Fibroblast of gingiva (primary cell): ENCODE data around the gene IVD.

Source experiments
- DNase-seq: peaks from one replicate; pipeline ENCODE4 v3.0.0-alpha.2; 2011; ENCODE audit warnings: low read depth

The IVD gene

DNA sequence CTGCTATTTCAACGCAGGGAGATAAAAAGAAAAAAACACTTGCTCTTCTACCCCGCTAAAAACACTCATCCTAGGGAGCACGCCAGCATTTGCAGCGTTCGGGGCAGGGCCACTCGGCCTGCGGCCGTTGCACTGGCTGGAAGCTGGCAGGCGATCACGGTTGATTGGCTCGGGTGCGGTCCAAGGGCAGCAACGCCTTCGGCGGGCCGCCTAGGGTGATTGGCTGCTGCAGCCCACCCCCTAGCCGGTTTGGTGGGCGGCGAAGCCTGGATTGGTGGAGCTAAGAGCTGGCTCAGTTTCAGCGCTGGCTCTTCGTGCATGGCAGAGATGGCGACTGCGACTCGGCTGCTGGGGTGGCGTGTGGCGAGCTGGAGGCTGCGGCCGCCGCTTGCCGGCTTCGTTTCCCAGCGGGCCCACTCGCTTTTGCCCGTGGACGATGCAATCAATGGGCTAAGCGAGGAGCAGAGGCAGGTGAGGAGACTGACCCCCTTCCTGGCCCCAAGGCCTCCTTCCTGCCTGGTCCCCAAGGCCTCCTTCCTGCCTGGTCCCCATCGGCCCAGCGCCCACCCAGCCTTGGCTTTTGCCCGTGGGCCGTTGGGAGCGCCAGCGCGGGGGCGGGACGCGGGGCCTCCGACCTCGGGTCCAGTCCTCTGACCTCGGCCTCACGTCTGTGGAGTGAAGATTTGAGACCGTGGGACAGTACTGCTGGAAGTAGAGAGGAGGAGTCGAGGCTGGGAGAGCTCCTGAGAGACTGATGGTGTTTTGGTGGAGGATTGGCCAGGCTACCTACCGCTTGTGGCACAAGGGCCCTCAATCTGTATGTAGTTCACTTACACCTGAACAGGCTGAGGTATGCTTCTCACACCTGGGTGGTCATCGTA, at the start of gene IVD:
TSS of gene IVD (plus strand) at position 295 of the 881 bp plus-strand sequence. CDS start at position 328, 33 bp downstream.
- peak; percentile 96 for DNase-seq

DNA sequence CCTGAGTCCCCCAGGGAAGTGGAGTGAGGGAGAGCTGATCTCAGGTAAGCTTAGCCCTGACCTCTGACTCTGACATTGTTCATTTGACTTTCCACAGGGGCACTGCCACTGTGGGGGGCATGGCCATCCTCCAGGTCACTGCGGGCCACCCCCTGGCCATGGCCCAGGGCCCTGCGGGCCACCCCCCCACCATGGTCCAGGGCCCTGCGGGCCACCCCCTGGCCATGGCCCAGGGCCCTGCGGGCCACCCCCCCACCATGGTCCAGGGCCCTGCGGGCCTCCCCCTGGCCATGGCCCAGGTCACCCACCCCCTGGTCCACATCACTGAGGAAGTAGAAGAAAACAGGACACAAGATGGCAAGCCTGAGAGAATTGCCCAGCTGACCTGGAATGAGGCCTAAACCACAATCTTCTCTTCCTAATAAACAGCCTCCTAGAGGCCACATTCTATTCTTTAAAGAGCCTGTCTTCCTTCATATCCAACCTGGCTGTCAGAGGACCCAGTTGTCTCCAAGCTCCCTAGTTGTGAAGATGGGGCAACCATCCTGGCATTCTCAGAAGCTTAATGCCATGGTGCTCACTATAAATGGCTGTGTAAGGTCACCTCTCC, 49.5 kb upstream of the IVD start:
- DNase-seq: no peak

- DNase-seq: no peak
These were observed 48.3 kb upstream of the IVD start for GRCh38 chr15:40357246-40357645.

GRCh38 chr15:40357723-40358470, 47.7 kb upstream of the IVD start, which contains the start of gene DISP2:
TSS of gene DISP2 (plus strand) at chr15:40358219. CDS start at chr15:40358322, 103 bp downstream.
- peak; percentile 64 for DNase-seq

DNA sequence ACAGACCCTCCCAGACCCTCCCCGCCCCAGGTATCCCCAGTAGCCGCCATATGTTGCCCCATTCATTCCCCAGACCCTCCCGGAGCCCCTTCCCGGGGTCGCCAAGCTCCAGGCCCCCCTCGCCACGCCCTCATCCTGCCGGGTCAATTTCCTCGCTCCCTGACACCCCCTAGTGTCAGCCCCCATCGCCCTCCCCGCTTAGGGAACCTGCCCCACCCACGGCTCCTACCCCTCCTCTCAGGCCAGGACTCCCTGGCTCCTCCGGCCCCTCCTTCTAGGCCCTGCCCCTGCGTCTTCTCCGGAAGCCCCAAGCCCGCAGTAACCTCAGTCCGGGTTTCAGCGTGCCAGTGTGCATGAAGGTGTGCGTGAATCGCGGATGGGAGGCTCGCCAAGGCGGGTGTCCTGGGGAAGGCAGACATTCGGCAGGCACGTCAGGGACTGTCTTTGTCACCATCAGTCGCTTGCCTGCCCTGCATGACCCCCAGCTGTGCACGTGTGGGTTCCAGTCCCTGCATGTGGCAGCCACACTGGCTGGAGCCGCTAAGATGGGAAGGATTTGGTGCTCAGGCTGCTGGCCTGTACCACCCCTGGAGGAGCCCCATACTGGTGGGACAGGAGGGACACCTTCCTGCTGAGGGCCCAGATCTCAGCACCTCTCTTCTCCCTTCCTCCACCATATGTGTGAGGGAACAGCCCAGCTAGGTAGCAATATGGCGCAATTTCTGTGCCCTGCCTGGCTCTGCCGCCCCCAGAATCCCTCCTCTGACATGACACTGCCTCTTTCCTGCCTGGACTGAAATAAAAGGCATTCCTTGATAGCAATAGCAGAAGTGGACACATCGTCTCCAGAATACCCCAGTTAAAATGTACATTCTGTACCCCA, 46.9 kb upstream of the IVD start:
- no peak for DNase-seq

DNA sequence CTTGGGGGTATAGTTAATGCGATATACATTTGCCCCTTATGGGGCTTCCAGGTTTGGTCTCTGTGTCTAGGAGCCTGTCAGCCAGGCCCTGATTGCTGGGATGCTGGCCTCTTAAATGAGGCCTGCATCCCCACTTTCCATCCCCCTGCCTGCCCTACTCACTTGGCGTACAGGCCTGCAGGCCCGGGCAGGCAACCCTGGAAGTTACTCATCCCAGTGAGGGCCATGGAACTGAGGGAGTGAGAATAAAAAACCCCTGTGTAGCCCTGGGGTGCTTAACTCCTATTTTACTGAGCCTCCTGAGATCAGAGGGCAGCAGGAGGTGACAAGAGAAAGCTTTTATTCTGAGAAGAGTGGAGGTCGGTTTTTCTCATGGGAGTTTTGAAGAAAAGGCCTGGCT, 45.6 kb upstream of the IVD start:
- no peak for DNase-seq

GRCh38 chr15:40361640-40362039, 44.0 kb upstream of the IVD start:
- no peak for DNase-seq

DNA sequence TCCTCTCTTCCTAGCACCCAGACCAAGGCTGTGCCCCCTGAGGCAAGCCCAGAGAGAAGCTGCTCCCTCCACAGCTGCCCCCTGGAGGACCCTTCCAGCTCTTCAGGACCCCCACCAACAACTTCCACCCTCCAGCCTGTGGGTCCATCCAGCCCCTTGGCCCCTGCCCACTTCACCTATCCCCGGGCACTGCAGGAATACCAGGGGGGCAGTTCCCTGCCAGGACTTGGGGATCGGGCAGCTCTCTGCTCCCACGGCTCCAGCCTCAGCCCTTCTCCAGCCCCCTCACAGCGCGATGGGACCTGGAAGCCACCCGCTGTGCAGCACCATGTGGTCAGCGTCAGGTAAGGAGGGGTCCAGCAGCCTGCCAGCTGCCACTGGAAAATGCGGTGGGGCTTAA, 42.0 kb upstream of the IVD start:
- DNase-seq: no peak

- DNase-seq: no peak
These were observed 41.3 kb upstream of the IVD start for GRCh38 chr15:40364251-40364650.

DNA sequence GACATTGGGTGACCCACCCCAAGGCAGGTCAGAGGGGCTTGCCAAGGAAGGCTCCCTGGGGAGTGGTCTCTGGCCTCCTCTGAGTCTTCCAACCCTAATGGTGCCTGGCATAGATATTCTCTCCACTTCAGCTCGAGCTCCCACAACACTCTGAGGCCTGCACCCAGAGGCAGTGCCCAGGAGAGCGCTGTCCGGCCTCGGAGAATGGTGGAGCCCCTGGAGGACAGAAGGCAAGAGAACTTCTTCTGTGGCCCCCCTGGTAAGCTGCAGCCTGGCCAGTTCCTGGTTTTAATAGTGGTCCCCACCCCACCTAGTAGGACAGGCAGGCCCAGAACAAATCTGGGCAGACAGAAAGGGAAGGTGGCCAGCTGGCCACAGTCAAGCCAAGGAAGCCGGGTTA, 40.6 kb upstream of the IVD start:
- DNase-seq: no peak

- no peak for DNase-seq
These were observed 39.8 kb upstream of the IVD start for GRCh38 chr15:40365624-40366456.

- no peak for DNase-seq
These were observed 38.9 kb upstream of the IVD start for GRCh38 chr15:40366457-40367370.

DNA sequence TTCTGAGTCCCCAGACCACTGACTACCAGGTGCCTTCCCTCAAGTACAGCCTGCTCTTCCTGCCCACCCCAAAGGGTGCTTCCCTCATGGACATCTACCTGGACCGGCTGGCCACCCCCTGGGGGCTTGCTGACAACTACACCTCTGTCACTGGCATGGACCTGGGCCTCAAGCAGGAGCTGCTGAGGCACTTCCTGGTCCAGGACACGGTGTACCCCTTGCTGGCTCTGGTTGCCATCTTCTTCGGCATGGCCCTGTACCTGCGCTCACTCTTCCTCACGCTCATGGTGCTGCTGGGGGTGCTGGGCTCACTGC, 38.3 kb upstream of the IVD start:
- no peak for DNase-seq

DNA sequence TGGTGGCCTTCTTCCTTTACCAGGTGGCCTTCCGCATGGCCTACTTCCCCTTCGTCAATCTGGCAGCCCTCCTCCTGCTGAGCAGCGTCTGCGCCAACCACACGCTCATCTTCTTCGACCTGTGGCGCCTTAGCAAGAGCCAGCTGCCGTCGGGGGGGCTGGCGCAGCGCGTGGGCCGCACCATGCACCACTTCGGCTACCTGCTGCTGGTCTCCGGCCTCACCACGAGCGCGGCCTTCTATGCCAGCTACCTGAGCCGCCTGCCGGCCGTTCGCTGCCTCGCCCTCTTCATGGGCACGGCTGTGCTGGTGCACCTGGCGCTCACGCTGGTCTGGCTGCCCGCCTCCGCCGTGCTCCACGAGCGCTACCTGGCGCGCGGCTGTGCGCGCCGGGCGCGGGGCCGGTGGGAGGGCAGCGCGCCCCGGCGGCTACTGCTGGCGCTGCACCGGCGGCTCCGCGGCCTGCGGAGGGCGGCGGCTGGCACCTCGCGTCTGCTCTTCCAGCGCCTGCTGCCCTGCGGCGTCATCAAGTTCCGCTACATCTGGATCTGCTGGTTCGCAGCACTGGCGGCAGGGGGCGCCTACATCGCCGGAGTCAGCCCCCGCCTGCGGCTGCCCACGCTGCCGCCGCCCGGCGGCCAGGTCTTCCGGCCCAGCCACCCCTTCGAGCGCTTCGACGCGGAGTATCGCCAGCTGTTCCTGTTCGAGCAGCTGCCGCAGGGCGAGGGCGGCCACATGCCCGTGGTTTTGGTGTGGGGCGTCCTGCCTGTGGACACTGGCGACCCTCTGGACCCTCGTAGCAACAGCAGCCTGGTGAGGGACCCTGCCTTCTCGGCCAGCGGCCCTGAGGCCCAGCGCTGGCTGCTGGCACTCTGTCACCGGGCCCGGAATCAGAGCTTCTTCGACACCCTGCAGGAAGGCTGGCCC, 37.6 kb upstream of the IVD start:
- DNase-seq: peak; percentile 86

- no peak for DNase-seq
These were observed 36.7 kb upstream of the IVD start for GRCh38 chr15:40368719-40369473.

DNA sequence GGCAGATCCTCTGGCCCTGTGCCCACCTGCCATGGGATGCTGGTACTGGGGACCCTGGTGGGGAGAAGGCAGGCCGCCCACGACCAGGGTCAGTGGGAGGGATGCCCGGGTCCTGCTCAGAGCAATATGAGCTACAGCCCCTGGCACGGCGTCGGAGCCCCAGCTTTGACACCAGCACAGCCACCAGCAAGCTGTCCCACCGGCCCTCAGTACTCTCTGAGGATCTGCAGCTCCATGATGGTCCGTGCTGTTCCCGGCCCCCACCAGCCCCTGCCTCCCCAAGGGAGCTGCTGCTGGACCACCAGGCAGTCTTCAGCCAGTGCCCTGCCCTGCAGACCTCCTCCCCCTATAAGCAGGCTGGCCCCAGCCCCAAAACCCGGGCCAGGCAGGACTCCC, 36.1 kb upstream of the IVD start:
- DNase-seq: no peak

- no peak for DNase-seq
These were observed 35.6 kb upstream of the IVD start for GRCh38 chr15:40369971-40370370.

DNA sequence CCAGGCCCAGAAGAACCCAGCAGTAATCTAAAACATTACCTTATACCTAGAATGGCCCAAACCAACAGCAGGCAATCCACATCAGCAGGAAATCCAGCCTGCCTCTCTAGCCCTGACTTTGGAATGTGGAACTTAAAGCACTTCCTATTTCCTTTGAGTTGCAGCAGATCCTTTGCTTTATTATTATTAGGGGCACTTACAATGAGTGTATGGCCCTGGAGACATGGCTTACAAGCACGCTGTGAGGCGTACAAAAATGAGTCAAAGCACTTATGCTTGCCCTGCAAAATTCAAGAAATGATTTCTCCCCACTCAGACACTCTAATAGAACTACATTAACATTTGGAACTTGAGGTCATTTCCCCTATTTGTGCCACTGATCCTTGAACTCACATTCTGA, 32.6 kb upstream of the IVD start:
- no peak for DNase-seq
